HepG2 (cell line): Measurements from ENCODE around the gene NLRC5. TPM values are rescaled to one million over a fixed set of nuclear protein-coding genes. Genes with fewer than 3 reads are reported as not detected.
A peak's percentile ranks its signal among the peaks of the same experiment; 100 is the strongest.

Experiments
- ARNTL ChIP-seq: sonication (generic); formaldehyde crosslinking; IDR thresholded peaks from 2 replicates; pipeline ENCODE4 v1.4.0; 2020; ENCODE audit warnings: mild to moderate bottlenecking, missing genetic modification reagents
- ATF1 ChIP-seq: IDR thresholded peaks from 2 replicates; pipeline ENCODE4 v1.6.1; 2016; ENCODE audit warnings: mild to moderate bottlenecking, control low read depth
- BHLHE40 ChIP-seq: IDR thresholded peaks from 2 replicates; pipeline ENCODE4 v1.6.1; 2011; ENCODE audit warnings: low read length, improper control_type of control experiment
- BRD4 ChIP-seq: sonication (generic); formaldehyde crosslinking; IDR thresholded peaks from 2 replicates; pipeline ENCODE4 v1.4.0; 2020; ENCODE audit warnings: missing genetic modification reagents
- HES4 ChIP-seq: sonication (generic); formaldehyde crosslinking; IDR thresholded peaks from 2 replicates; pipeline ENCODE4 v1.9.0; 2021; ENCODE audit warnings: mild to moderate bottlenecking, missing genetic modification reagents, borderline replicate concordance
- KDM5A ChIP-seq: fragments of 200-600 bp; sonication (generic); IDR thresholded peaks from 2 replicates; pipeline ENCODE4 v1.7.0; 2018; ENCODE audit warnings: antibody characterized with exemption, mild to moderate bottlenecking, low read length, borderline replicate concordance
- KDM5B ChIP-seq: sonication (generic); formaldehyde crosslinking; IDR thresholded peaks from 2 replicates; pipeline ENCODE4 v1.4.0; 2020; ENCODE audit warnings: missing genetic modification reagents, mild to moderate bottlenecking, borderline replicate concordance
- PRPF4 ChIP-seq: fragments of 200-400 bp; formaldehyde crosslinking; IDR thresholded peaks from 2 replicates; pipeline ENCODE4 v1.6.1; 2016; ENCODE audit warnings: low read length, low read depth; ENCODE audit not compliant: poor library complexity, severe bottlenecking
- RELA ChIP-seq: sonication (generic); formaldehyde crosslinking; IDR thresholded peaks from 2 replicates; pipeline ENCODE4 v1.4.0; 2020; ENCODE audit warnings: missing genetic modification reagents
- TAF15 ChIP-seq: fragments of 200-400 bp; formaldehyde crosslinking; IDR thresholded peaks from one replicate; pipeline ENCODE4 v1.6.1; 2018; ENCODE audit warnings: mild to moderate bottlenecking, low read depth, low read length; ENCODE audit not compliant: poor library complexity, severe bottlenecking
- TBL1XR1 ChIP-seq: fragments of 150-350 bp; IDR thresholded peaks from 2 replicates; pipeline ENCODE4 v1.6.1; 2014; ENCODE audit warnings: borderline replicate concordance, low read length; ENCODE audit not compliant: partially characterized antibody
- ZBTB7A ChIP-seq: sonication (generic); formaldehyde crosslinking; IDR thresholded peaks from 2 replicates; pipeline ENCODE4 v1.8.0; 2022; ENCODE audit warnings: mild to moderate bottlenecking, missing genetic modification reagents
- ZNF547 ChIP-seq: sonication (generic); formaldehyde crosslinking; IDR thresholded peaks from 2 replicates; pipeline ENCODE4 v1.5.1; 2020; ENCODE audit warnings: mild to moderate bottlenecking, missing genetic modification reagents
- polyA plus RNA-seq, 8 experiments: library from polyadenylated mRNA; depleted of rRNA in 3 of 8; stranded (reverse) in 7 of 8; unstranded in 1 of 8; fragments of >200 nt; fragmentation: Illumina TruSeq in 4 of 8; extraction: Trizol in 4 of 8; gene quantifications; 2 replicates each; pipeline versions ENCODE4 v1.2.1 to v1.2.3, GENCODE V29; 2011 to 2016; ENCODE audit warnings: low read depth in 4 of 8, missing spikeins in 1 of 8, mixed read lengths in 1 of 8; ENCODE audit not compliant: insufficient read depth in 1 of 8
- total RNA-seq, 5 experiments: library from RNA; depleted of rRNA; stranded (reverse); fragments of >200 nt; fragmentation: Illumina TruSeq; extraction: Trizol; gene quantifications; 2 replicates each; pipeline ENCODE4 v1.2.3, GENCODE V29; 2016; ENCODE audit warnings: low read depth in 1 of 5
- TF ChIP-seq, protein P1 (sequence below): sonication (generic); formaldehyde crosslinking; IDR thresholded peaks from 2 replicates; pipeline ENCODE4 v1.4.0; 2020; ENCODE audit warnings: mild to moderate bottlenecking, missing genetic modification reagents
- TF ChIP-seq, protein P2 (sequence below): sonication (generic); formaldehyde crosslinking; IDR thresholded peaks from 2 replicates; pipeline ENCODE4 v1.5.0; 2020; ENCODE audit warnings: missing genetic modification reagents
- TF ChIP-seq, protein P3 (sequence below): sonication (generic); formaldehyde crosslinking; IDR thresholded peaks from 2 replicates; pipeline ENCODE4 v1.4.0; 2020; ENCODE audit warnings: missing genetic modification reagents, mild to moderate bottlenecking, borderline replicate concordance
- TF ChIP-seq, protein P4 (sequence below): sonication (generic); formaldehyde crosslinking; IDR thresholded peaks from 2 replicates; pipeline ENCODE4 v1.8.0; 2022; ENCODE audit warnings: mild to moderate bottlenecking, missing genetic modification reagents, moderate library complexity

The NLRC5 gene
- total and polyA plus RNA-seq, 2 of the 13 experiments (the other 11 are each of a cell fraction or from before 2014, with no cell fraction given): 6.3 to 12.7 TPM

DNA sequence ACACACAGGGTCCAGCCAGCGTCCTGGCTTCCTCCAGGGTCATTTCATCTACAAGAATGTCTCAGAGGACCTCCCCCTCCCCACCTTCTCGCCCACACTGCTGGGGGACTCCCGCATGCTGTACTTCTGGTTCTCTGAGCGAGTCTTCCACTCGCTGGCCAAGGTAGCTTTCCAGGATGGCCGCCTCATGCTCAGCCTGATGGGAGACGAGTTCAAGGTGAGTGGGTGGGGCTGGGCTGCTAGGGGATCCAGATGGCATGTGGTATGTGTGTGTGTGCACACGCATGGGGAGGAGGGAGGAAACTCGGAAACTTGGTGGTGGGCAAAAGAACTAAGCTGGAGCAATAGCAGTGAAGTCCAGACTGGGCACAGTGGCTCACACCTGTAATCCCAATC is 16.1 kb upstream of the NLRC5 start (continued):
- TF ChIP-seq, protein P1, sequence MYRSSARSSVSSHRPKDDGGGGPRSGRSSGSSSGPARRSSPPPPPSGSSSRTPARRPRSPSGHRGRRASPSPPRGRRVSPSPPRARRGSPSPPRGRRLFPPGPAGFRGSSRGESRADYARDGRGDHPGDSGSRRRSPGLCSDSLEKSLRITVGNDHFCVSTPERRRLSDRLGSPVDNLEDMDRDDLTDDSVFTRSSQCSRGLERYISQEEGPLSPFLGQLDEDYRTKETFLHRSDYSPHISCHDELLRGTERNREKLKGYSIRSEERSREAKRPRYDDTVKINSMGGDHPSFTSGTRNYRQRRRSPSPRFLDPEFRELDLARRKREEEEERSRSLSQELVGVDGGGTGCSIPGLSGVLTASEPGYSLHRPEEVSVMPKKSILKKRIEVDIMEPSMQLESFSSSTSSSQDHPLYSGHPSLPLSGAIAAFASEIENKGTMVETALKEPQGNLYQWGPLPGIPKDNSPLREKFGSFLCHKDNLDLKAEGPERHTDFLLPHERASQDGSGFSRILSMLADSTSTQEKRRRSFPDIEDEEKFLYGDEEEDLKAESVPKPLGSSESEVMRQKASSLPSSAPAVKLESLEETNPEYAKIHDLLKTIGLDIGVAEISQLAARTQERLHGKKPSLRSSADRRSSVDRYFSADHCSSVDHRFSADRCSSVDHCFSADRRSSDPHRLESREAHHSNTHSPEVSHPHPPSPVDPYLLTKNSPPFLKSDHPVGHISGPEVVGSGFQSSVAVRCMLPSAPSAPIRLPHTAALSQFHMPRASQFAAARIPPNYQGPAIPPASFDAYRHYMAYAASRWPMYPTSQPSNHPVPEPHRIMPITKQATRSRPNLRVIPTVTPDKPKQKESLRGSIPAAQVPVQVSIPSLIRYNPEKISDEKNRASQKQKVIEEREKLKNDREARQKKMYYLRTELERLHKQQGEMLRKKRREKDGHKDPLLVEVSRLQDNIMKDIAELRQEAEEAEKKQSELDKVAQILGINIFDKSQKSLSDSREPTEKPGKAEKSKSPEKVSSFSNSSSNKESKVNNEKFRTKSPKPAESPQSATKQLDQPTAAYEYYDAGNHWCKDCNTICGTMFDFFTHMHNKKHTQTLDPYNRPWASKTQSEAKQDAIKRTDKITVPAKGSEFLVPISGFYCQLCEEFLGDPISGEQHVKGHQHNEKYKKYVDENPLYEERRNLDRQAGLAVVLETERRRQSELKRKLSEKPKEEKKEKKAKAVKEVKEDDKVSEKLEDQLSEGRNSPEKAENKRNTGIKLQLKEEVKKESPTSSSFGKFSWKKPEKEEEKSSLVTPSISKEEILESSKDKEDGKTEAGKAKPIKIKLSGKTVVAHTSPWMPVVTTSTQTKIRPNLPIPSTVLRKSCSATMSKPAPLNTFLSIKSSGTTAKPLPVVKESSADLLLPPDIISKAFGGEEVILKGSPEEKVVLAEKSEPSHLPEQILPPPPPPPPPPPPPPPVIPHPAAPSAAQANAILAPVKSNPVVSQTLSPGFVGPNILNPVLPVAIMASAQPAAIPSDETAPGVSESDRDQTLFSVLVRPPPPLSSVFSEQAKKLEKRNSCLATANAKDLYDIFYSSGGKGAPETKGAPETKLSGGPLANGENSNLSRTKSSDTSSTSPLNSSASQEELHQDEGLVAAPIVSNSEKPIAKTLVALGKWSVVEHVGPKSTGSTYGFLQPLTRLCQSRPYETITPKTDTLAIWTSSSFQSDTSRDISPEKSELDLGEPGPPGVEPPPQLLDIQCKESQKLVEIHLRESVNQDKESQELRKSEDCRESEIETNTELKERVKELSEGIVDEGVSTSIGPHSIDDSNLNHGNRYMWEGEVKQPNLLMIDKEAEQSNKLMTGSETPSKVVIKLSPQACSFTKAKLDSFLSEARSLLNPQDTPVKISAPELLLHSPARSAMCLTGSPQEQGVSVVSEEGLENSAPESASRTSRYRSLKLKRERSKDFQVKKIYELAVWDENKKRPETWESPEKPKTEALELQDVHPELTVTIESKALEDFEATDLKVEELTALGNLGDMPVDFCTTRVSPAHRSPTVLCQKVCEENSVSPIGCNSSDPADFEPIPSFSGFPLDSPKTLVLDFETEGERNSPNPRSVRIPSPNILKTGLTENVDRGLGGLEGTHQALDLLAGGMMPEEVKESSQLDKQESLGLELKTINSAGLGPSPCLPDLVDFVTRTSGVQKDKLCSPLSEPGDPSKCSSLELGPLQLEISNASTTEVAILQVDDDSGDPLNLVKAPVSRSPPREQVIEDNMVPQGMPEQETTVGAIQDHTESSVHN: no peak
- TF ChIP-seq, protein P2, sequence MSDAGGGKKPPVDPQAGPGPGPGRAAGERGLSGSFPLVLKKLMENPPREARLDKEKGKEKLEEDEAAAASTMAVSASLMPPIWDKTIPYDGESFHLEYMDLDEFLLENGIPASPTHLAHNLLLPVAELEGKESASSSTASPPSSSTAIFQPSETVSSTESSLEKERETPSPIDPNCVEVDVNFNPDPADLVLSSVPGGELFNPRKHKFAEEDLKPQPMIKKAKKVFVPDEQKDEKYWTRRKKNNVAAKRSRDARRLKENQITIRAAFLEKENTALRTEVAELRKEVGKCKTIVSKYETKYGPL: no peak
- TF ChIP-seq HES4 (CRISPR knock-in tag): no peak
- peak; percentile 32; the same call in 1 of the 2 replicates for TF ChIP-seq ARNTL
- no peak for TF ChIP-seq ZBTB7A (CRISPR knock-in tag)
- no peak for TF ChIP-seq PRPF4
- TF ChIP-seq TAF15: no peak
- no peak for TF ChIP-seq BHLHE40
- no peak for TF ChIP-seq BRD4 (CRISPR knock-in tag)
- no peak for TF ChIP-seq ZNF547 (CRISPR knock-in tag)
- TF ChIP-seq ATF1 (CRISPR knock-in tag): no peak
- no peak for TF ChIP-seq TBL1XR1
- no peak for TF ChIP-seq KDM5B (CRISPR knock-in tag)
- TF ChIP-seq, protein P3, sequence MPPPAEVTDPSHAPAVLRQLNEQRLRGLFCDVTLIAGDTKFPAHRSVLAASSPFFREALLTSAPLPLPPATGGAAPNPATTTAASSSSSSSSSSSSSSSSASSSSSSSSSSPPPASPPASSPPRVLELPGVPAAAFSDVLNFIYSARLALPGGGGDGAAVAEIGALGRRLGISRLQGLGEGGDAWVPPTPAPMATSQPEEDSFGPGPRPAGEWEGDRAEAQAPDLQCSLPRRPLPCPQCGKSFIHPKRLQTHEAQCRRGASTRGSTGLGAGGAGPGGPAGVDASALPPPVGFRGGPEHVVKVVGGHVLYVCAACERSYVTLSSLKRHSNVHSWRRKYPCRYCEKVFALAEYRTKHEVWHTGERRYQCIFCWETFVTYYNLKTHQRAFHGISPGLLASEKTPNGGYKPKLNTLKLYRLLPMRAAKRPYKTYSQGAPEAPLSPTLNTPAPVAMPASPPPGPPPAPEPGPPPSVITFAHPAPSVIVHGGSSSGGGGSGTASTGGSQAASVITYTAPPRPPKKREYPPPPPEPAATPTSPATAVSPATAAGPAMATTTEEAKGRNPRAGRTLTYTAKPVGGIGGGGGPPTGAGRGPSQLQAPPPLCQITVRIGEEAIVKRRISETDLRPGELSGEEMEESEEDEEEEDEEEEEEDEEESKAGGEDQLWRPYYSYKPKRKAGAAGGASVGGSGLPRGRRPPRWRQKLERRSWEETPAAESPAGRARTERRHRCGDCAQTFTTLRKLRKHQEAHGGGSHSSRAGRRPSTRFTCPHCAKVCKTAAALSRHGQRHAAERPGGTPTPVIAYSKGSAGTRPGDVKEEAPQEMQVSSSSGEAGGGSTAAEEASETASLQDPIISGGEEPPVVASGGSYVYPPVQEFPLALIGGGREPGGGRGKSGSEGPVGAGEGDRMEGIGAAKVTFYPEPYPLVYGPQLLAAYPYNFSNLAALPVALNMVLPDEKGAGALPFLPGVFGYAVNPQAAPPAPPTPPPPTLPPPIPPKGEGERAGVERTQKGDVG (CRISPR knock-in tag): peak; percentile 69; the same call in 1 of the 2 replicates
- TF ChIP-seq, protein P4, sequence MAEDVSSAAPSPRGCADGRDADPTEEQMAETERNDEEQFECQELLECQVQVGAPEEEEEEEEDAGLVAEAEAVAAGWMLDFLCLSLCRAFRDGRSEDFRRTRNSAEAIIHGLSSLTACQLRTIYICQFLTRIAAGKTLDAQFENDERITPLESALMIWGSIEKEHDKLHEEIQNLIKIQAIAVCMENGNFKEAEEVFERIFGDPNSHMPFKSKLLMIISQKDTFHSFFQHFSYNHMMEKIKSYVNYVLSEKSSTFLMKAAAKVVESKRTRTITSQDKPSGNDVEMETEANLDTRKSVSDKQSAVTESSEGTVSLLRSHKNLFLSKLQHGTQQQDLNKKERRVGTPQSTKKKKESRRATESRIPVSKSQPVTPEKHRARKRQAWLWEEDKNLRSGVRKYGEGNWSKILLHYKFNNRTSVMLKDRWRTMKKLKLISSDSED (CRISPR knock-in tag): no peak
- TF ChIP-seq RELA (CRISPR knock-in tag): no peak
- no peak for TF ChIP-seq KDM5A
